Measurements from ENCODE around the gene LIG3. TPM values are rescaled to one million over a fixed set of nuclear protein-coding genes. Genes with fewer than 3 reads are reported as not detected.

Gene LIG3
- total and polyA plus RNA-seq, 9 donors, result 10.9 to 63.2 (median 44.2) TPM

DNA sequence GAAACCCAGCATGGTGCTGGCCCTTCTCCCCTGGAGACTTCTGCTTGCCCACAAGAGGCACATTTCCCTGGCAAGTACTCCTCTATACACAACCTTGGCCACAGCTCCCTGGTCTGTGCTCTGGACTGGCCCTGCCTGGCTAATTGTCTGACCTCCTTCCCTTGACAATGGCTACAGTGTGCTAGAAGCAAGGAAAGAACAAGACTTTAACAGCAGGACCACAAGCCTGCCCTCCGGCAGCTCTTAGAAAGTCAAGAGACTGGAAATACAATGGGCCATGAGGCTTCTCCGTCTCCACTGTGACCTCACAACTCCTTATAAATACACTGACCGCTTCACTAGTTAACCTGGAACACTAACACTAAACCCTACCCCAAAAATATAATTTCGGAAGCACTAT, 36.7 kb downstream of the LIG3 start:
- H3K4me1 ChIP-seq (ENCODE audit: insufficient read depth), result no peaks in the 10 kb centered on the region
- no peaks in the 10 kb centered on the region for H3K9me3 ChIP-seq
- H3K27ac ChIP-seq, result no peak overlapping the region
- 97 to 98% (median 98%) methylated on average over 4 of the region's 4 CpGs for WGBS, 3 donors
- no peaks in the 10 kb centered on the region for H3K36me3 ChIP-seq
- TF ChIP-seq EP300 (IDR thresholded peaks at IDR 0.05) (no peak), POLR2A (IDR thresholded peaks at IDR 0.05) (no peak)
- TF ChIP-seq, protein P1, sequence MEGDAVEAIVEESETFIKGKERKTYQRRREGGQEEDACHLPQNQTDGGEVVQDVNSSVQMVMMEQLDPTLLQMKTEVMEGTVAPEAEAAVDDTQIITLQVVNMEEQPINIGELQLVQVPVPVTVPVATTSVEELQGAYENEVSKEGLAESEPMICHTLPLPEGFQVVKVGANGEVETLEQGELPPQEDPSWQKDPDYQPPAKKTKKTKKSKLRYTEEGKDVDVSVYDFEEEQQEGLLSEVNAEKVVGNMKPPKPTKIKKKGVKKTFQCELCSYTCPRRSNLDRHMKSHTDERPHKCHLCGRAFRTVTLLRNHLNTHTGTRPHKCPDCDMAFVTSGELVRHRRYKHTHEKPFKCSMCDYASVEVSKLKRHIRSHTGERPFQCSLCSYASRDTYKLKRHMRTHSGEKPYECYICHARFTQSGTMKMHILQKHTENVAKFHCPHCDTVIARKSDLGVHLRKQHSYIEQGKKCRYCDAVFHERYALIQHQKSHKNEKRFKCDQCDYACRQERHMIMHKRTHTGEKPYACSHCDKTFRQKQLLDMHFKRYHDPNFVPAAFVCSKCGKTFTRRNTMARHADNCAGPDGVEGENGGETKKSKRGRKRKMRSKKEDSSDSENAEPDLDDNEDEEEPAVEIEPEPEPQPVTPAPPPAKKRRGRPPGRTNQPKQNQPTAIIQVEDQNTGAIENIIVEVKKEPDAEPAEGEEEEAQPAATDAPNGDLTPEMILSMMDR (IDR thresholded peaks at IDR 0.05), result no peak
- no peak for DNase-seq
- intact Hi-C loops (cut with DNase I), result loop anchor here in 1 of 4 donors (10.0 kb wide), 1 partner anchor 48 kb away; the partner anchor contains the start of gene RFFL
- H3K27me3 ChIP-seq, result no peaks in the 10 kb centered on the region
- H3K4me3 ChIP-seq, result no peak overlapping the region

DNA sequence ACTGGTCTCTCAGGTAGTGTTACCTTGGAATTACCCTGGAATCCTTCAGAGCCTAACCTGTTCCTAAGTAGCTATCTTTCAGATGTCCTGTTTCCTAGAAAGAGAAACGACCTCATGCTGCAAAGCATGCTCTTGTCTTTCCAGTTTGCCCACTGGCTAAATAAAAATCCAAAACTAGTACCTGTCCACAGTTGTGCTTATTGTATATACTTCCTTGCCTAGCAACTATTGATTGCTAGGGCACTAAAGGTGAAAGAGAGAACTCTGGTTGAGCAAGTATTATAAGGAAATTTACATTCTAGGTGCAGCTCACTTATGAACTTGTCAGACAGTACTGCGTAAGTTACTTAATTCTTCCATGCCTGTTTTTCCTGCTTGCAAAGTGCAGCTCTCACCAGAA, 38.5 kb downstream of the LIG3 start:
- intact Hi-C loops (cut with DNase I), result loop anchor here in 1 of 4 donors (10.0 kb wide), 1 partner anchor 46 kb away; the partner anchor contains the start of gene RFFL
- 87 to 96% (median 96%) methylated on average over 2 of the region's 2 CpGs for WGBS, 3 donors

DNA sequence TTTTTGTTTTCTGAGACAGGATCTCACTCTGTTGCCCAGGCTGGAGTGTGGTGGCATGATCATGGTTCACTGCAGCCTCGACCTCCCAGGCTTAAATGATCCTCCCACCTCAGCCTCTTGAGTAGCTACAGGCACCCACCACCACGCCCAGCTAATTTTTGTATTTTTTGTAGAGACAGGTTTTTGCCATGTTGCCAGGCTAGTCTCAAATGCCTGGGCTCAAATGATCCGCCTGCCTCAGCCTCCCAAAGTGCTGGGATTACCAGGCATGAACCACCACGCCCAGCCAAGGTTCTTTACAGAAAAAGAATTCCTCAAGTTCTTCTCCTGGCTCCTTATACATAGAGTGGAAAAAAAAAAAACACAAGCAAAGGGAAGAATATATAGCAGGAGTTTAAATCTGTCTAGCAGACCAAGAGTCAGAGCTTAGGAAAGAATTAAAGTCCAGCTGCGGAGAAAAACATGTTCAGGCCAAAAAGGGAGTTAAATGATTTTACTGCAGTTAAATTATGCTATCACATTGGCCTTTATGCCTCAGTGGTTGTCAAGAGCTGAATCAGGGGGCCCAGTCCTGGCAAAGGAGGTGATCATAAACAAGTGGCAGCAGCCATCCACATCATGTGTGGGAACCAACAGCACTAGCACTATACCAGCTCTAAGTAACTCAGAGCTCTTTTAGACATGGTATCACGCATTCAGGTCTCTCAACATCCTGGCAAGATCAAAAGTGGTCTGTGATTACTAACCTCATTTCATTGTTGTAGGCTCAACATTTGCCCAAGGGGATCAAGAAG, 39.3 kb downstream of the LIG3 start:
- H3K4me3 ChIP-seq, result no peak overlapping the region
- H3K4me1 ChIP-seq (ENCODE audit: insufficient read depth), result no peaks in the 10 kb centered on the region
- H3K9me3 ChIP-seq, result no peaks in the 10 kb centered on the region
- no peak for DNase-seq
- 97% methylated on average over 6 of the region's 6 CpGs for WGBS, 3 donors
- no peaks in the 10 kb centered on the region for H3K27me3 ChIP-seq
- TF ChIP-seq, protein P1 (IDR thresholded peaks at IDR 0.05), result no peak
- no peak for TF ChIP-seq EP300 (IDR thresholded peaks at IDR 0.05)
- TF ChIP-seq POLR2A (IDR thresholded peaks at IDR 0.05), result no peak
- intact Hi-C loops (cut with DNase I), result loop anchor here in 1 of 4 donors (10.0 kb wide), 1 partner anchor 45 kb away; the partner anchor contains the start of gene RFFL
- no peaks in the 10 kb centered on the region for H3K36me3 ChIP-seq
- no peak overlapping the region for H3K27ac ChIP-seq

More for the DNA sequence above, 38.5 kb downstream of the LIG3 start:
- H3K36me3 ChIP-seq, result no peaks in the 10 kb centered on the region
- H3K9me3 ChIP-seq, result no peaks in the 10 kb centered on the region
- no peak overlapping the region for H3K4me3 ChIP-seq
- no peaks in the 10 kb centered on the region for H3K4me1 ChIP-seq (ENCODE audit: insufficient read depth)
- no peak overlapping the region for H3K27ac ChIP-seq
- no peak for DNase-seq
- TF ChIP-seq, protein P1 (IDR thresholded peaks at IDR 0.05), result no peak
- TF ChIP-seq EP300 (IDR thresholded peaks at IDR 0.05) (no peak), POLR2A (IDR thresholded peaks at IDR 0.05) (no peak)
- H3K27me3 ChIP-seq, result no peaks in the 10 kb centered on the region

DNA sequence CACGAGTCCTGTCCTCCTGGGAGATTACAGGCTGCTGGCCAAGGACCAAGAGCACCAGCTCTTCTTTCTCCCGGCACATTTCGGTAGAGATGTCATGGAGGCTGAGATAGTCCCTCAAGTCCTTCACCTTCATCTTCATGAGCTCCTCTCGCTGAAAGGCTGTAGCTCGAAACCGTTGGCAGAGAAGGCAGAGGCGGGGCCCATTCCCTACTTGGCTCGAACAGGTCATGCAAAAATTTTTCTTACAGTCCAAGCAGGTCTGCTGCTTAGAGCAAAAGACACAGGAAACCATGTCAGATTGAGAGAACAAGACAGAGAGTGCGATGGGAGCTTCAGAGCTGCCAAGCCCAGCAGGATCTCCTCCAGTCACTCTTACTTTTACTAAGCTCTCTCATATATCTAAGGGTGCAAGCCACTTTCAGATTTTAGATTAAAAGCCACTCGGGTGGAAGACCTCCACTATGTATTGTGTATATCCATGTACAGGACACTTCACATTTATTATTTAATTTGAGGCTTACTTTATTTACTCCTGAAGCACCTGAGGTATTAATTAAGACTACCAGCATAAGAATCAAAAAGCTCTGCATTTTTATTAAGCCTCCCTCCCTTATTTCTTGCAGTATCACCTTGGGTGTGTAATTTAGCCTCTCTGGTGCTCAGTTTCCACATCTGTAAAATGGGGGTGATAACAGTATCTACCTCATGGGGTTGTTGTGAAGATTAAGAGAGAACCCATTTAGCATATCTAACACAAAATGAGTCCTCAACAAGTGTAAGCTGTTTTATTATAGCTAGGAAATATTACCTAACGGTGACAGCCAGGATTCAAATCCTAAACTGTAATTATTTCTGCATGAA, 41.4 kb downstream of the LIG3 start:
- DNase-seq, result no peak
- H3K9me3 ChIP-seq, result no peaks in the 10 kb centered on the region
- H3K27ac ChIP-seq, result no peak overlapping the region
- H3K4me1 ChIP-seq (ENCODE audit: insufficient read depth), result no peaks in the 10 kb centered on the region
- intact Hi-C loops (cut with DNase I), result no loop called here
- no peaks in the 10 kb centered on the region for H3K36me3 ChIP-seq
- 89 to 91% (median 90%) methylated on average over 11 of the region's 11 CpGs for WGBS, 3 donors
- H3K27me3 ChIP-seq, result no peaks in the 10 kb centered on the region
- H3K4me3 ChIP-seq, result no peak overlapping the region
- TF ChIP-seq, protein P1 (IDR thresholded peaks at IDR 0.05), result no peak
- no peak for TF ChIP-seq POLR2A (IDR thresholded peaks at IDR 0.05)
- TF ChIP-seq EP300 (IDR thresholded peaks at IDR 0.05), result no peak
